GM13977 (cell line): ENCODE data around the gene SUMO3.
A peak's percentile ranks its signal among the peaks of the same experiment; 100 is the strongest.

Experiments used
- DNase-seq: peaks from one replicate; pipeline ENCODE4 v3.0.0; 2012; ENCODE audit warnings: low spot score
- in situ Hi-C: fragments of 300-500 bp; cut with MboI; formaldehyde crosslinking; loops from one replicate; pipeline ENCODE4 v1.12.0; 2022; ENCODE audit warnings: low sequenced_read_pairs, low pct_unique_long_range_greater_than_20kb, mixed read lengths, inconsistent platforms; ENCODE audit not compliant: unreplicated experiment
- TF ChIP-seq, protein P1 (sequence below): IDR thresholded peaks from 2 replicates; pipeline ENCODE4 v1.5.1; 2012; ENCODE audit warnings: mild to moderate bottlenecking, control low read depth; ENCODE audit not compliant: insufficient read depth; ENCODE audit errors: extremely low read depth, missing control alignments

The SUMO3 gene

DNA sequence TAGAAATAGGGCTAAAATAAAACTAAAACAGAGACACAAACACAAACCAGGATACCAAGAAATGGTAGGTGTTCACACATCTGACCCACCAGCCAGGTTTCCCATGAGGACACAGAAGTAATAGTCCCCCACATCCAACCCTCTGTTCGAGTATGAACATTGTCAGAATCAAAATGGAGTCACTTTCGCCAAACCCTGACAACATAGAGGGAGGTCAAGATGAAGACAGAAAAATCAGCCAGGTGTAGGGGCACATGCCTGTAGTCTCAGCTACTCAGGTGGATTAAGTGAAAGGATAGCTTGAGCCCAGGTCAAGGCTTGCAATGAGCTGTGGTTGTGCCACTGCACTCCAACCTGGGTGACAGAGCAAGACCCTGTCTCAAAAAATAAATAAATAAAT, 20.1 kb downstream of the SUMO3 start:
- in situ Hi-C loops, result loop anchor here (10.0 to 25.0 kb wide), 3 partner anchors 127 to 460 kb away; partner anchors contain the start of genes CFAP410 and ITGB2
- no peak for DNase-seq
- TF ChIP-seq, protein P1, sequence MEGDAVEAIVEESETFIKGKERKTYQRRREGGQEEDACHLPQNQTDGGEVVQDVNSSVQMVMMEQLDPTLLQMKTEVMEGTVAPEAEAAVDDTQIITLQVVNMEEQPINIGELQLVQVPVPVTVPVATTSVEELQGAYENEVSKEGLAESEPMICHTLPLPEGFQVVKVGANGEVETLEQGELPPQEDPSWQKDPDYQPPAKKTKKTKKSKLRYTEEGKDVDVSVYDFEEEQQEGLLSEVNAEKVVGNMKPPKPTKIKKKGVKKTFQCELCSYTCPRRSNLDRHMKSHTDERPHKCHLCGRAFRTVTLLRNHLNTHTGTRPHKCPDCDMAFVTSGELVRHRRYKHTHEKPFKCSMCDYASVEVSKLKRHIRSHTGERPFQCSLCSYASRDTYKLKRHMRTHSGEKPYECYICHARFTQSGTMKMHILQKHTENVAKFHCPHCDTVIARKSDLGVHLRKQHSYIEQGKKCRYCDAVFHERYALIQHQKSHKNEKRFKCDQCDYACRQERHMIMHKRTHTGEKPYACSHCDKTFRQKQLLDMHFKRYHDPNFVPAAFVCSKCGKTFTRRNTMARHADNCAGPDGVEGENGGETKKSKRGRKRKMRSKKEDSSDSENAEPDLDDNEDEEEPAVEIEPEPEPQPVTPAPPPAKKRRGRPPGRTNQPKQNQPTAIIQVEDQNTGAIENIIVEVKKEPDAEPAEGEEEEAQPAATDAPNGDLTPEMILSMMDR, result no peak

DNA sequence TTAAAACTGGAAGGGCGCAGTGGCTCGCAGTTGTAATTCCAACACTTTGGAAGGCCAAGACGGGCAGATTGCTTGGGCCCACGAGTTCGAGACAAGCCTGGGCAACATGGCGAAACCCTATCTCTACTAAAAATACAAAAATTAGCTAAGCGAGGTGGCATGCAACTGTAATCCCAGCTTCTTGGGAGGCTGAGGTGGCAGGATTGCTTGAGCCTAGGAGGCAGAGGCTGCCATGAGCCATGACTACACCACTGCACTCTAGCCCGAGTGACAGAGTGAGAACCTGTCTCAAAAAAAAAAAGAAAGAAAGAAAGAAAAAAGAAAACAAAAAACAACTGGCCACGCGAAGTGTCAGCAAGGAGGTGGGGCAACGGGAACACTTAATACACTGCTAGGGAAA, 22.5 kb downstream of the SUMO3 start:
- no peak for DNase-seq
- in situ Hi-C loops, result loop anchor here (10.0 to 25.0 kb wide), 3 partner anchors 129 to 458 kb away; partner anchors contain the start of genes CFAP410 and ITGB2
- TF ChIP-seq, protein P1, result no peak

- TF ChIP-seq, protein P1, result no peak
- no peak for DNase-seq
- in situ Hi-C loops, result loop anchor here (5.0 to 25.0 kb wide), 4 partner anchors 131 to 456 kb away; partner anchors contain the start of genes CFAP410 and ITGB2
Observed at GRCh38 chr21:44793592-44794374, 24.1 kb downstream of the SUMO3 start.

DNA sequence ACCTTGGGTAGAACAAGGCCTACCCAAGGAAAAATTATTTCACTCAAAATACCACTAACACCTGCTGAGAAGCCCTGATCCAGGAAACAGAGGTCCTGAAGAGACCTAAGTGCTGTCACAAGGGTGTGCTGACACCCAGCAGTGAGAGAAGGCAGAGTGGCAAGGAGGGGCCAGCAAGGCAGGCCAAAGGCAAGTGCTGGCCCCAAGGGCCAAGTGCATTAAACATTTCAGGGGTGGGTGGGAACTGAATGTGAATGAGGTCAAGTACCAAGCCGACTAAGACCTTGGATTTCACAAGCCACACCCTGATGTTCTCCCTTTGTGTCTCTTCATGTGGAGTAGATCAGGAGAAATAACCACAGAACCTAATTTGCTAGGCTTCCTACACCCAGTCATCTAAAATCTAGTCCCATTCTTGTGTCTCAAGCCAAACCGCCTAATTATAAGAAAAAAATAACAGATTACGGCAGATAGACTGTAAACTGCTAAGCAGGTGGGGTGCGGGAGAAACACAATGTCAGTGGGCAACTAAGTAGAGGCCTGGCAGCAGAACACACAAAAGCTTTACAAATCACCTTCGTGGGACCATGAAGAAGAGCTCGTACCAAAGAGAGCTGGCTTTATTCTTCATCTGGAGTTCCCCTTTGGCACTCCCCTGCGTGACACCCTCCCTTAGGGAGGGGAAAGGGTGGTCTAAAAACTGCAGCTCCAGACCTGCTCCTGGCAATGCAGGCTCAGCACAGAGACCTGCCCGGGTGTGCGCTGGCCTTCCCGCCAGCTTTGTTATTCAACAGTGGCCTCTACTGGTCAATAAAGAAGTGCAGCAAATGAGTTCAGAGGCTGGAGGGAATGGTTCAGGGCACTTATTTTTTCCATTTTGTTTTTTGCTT, 24.9 kb downstream of the SUMO3 start:
- DNase-seq, result peak; percentile 80
- TF ChIP-seq, protein P1, result peak; percentile 84
- in situ Hi-C loops, result loop anchor here (5.0 to 25.0 kb wide), 4 partner anchors 132 to 456 kb away; partner anchors contain the start of genes CFAP410 and ITGB2

GRCh38 chr21:44791993-44792392, 25.9 kb downstream of the SUMO3 start:
- TF ChIP-seq, protein P1, result no peak
- no peak for DNase-seq
- in situ Hi-C loops, result loop anchor here (5.0 to 25.0 kb wide), 4 partner anchors 133 to 455 kb away; partner anchors contain the start of genes CFAP410 and ITGB2

DNA sequence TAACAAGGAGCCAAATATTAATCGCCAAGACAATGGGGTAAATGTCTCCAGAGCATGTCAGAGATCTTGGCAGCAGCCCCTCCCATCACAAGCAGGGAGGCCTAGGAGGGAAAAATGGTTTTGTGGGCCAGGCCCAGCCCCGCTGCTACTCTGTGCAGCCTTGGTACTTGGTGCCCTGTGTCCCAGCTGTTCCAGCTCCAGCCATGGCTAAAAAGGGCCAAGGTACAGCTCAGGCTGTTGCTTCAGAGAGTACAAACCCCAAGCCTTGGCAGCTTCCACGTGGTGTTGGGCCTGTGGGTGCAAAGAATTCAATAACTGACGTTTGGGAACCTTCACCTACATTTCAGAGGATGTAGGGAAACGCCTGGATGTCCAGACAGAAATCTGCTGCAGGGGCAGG, 26.6 kb downstream of the SUMO3 start:
- DNase-seq, result no peak
- in situ Hi-C loops, result loop anchor here (5.0 to 25.0 kb wide), 4 partner anchors 134 to 454 kb away; partner anchors contain the start of genes CFAP410 and ITGB2
- TF ChIP-seq, protein P1, result no peak
